A549 treated with CORT108297 at 1 μM for 4 hours (cell line): ENCODE data around the gene TMEM52. TPM values are rescaled to one million over a fixed set of nuclear protein-coding genes. Genes with fewer than 3 reads are reported as not detected.

Experiments
- total RNA-seq: library from RNA; stranded (reverse); fragments of 200-300 nt; extraction: Qiagen RNA extraction; gene quantifications from 5 replicates; pipeline ENCODE4 v1.2.3, GENCODE V29; 2022

The TMEM52 gene
- 0.44 to 1.3 TPM (median 0.72 TPM) in 5 replicates for total RNA-seq

DNA sequence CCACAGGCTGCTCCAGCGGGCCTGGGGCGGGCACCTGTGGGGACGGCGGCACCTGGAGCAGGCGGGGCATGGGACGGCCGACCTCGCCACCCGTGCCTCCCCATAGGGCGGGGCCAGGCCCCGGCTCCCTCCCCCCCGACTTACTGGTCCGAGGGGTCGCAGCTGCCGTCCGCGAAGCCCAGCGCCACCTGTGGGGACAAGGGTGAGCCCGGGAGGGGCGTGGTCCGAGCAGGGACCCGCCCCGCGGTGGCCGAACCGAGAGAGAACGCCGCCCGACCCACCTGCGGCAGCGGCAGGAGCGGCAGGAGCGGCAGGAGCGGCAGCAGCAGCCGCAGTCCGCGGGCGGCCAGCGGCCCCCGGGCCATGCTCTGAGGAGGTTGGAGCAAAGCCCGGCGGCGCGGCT, at the start of gene TMEM52:
Gene TMEM52, minus strand, starts transcription at position 379 of the 403 bp plus-strand sequence. Its CDS starts 14 bp downstream, at position 365.

DNA sequence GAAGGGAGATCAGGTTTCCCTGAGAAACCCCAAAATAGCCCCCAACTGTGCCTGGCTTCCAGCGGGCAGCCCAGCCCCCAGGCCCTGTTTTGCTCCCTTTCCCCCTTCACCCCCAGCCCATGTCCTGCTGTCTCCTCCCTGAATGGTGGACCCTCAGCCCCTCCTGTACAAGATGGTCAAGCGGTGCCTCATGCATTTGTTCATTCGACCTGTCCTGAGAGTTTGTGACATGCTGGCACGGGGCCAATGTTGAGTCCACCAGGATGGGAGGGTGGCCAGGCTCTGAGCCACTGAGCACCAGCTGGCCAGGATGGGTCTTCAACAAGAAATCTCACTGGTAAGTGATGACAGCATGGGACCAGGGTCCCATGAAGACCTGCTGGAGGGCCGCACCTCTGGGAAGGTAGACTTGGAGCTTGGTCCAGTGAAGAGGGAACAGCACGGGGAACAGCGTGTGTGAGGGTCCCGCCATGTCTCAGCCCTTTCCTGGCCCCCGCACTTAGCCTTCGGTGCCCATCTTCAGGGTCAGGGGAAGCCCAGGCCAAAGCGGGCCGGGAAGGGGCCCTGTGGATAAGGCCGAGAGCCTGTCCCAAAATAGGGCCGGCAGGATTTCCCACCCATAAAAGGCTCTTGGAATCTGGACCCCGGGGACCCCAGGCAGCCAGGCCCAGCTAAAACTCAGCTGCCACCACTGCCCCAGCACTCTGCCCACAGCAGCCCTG, 3.9 kb downstream of the TMEM52 start, which contains the start of gene CALML6:
Gene CALML6, plus strand, starts transcription at position 290 of the 722 bp plus-strand sequence. Its CDS starts 21 bp downstream, at position 311.

DNA sequence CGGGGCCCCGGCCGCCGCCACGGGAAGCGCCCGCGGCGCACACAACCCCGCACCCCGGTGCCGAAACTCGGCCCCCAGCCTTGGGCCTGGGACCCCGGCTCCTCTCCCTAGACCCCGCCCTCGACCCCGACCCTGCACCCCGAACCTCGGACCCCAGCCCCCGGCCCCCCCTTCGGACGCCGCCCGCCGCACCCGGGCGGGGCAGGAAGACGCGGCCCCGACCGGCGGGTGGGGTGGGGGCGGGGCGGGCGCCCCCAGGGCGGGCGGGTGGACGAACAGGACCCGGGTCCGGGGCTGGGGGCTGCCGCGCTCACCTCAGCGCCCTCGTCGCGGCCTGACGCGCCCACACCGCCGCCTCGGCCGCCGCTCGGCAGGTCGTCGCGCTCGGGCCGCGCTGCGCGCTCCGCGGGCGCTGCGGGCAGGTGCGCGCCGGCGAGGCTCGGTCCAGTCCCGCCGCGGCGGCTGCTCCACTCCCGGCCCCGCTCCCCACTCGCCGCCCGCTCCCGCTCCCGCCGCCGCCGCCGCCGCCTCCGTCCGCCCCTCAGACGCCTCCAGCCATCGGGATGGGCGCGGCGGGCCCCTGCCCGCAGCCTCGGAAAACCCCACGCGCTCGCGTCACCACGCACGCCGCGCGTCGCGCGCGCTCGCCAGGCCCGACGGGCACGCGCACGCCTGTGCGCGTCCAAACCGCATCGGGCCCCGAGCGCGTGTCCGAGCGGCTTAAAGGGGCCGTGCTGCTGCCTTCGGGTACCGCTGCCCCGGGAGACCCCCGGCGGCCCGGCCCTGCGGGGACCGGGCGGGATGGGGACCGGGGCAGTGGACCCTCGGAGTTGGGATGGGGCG, 28.4 kb downstream of the TMEM52 start, which contains the start of gene GNB1:
Gene GNB1, minus strand, starts transcription at position 582 of the 843 bp plus-strand sequence. CDS start 65,634 bp downstream, outside the sequence.

Other genes starting within 250 kb of the TMEM52 start
- gene SLC35E2B, start 226.5 kb downstream of the TMEM52 start, total RNA-seq: 10.0 to 14.5 TPM (median 12.6 TPM) in 5 replicates
- gene CDK11A, start 194.9 kb downstream of the TMEM52 start, total RNA-seq: 19.0 to 25.8 TPM (median 24.6 TPM) in 5 replicates
- 28.6 to 40.1 TPM (median 39.5 TPM) in 5 replicates for gene NADK, start 140.8 kb downstream of the TMEM52 start, total RNA-seq
- 161 to 208 TPM (median 194 TPM) in 5 replicates for gene GNB1, start 28.2 kb downstream of the TMEM52 start, total RNA-seq
- gene CALML6, start 4.0 kb downstream of the TMEM52 start, total RNA-seq: 0.15 to 0.39 TPM (median 0.24 TPM) in 5 replicates
- 0.06 to 0.08 TPM (median 0.07 TPM) in 3 of 5 replicates, not detected in the others for gene CFAP74, start 84.5 kb upstream of the TMEM52 start, total RNA-seq
- 0.16 to 0.77 TPM (median 0.60 TPM) in 5 replicates for gene GABRD, start 100.1 kb upstream of the TMEM52 start, total RNA-seq
- gene PRKCZ, start 131.1 kb upstream of the TMEM52 start, total RNA-seq: 8.6 to 10.5 TPM (median 9.5 TPM) in 5 replicates